HG03457 (cell line): ENCODE results near the gene ORMDL2.
A peak's percentile ranks its signal among the peaks of the same experiment; 100 is the strongest.
"Not testable (repeated sequence)": the region's sequence is repeated elsewhere in the genome, so short reads cannot be mapped to it uniquely, and the experiment has no call there.

ENCODE experiments used
- ATAC-seq: cut with Tn5 transposase; IDR thresholded peaks from one replicate; pipeline ENCODE4 v1.9.1; 2021; ENCODE audit warnings: moderate number of reproducible peaks; ENCODE audit not compliant: unreplicated experiment

Gene ORMDL2

DNA sequence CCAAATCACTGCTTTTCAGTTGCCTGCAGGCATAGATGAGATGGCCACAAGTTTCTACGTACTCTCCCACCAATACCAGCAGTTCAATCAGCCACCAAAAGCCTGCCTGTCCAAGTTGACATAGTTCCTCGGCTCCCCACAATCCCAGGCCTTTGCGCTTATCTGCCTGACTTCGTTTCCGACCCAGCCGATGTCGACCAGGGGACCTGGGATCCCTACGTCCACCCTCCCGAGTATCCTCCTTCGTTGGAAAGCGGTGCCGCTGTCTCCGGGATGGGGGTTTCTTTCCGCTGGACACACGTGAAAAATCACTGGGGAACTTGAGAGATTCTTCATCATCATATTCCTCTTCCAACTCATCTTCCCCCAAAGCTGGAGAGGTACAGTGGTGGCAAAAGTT lies 10.0 kb downstream of the ORMDL2 start:
- no peak for ATAC-seq

DNA sequence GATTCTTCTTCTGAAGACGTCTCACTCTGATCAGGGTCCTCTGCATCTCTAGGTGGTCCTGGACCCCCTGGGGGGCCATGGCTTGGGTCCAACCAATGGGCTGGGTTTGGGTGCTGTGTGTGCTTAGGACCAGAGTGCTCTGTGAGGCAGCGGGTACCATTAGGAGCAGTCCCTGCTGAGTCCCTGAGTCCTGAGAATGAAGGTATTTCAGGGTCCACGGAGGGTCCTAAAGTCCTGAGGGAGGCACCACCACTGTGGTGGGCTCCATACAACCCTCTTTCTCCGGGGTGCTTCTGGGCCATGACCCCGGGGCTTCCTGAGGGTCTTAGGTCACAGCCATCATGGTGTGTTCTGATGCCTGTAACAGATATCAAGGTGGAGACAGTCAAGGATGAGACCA lies 10.5 kb downstream of the ORMDL2 start:
- ATAC-seq, result no peak

DNA sequence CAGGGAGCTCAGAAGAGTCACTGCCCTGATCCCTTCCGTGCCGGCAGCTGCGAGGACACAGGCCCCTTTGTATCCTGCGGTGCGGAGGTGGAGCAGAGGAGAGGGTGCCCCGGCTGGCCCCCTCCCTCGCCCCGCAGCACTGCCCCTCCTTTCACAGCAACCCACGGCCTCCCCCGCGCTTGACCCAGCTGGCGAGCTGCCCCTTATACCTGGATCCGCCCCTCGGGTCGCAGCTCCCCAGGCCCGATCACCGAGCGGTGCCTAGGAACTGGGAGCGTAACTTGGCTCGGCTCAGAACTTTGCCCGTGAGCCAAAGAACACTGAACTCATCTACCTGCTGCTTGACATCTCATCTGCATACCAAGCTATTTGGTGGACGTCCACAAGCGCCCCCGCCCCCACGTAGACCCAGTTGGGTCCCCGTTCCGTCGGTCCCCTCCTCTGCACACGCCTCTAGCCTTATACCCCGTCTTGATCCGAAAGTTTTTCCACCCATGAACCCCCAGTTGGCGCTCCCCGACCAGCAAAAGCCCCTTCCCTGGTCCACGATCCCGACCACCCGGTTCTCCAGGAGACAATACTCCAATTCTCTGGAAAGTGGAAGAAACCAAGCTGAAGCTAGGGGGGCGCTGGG lies 12.2 kb downstream of the ORMDL2 start:
- peak; percentile 7 for ATAC-seq

DNA sequence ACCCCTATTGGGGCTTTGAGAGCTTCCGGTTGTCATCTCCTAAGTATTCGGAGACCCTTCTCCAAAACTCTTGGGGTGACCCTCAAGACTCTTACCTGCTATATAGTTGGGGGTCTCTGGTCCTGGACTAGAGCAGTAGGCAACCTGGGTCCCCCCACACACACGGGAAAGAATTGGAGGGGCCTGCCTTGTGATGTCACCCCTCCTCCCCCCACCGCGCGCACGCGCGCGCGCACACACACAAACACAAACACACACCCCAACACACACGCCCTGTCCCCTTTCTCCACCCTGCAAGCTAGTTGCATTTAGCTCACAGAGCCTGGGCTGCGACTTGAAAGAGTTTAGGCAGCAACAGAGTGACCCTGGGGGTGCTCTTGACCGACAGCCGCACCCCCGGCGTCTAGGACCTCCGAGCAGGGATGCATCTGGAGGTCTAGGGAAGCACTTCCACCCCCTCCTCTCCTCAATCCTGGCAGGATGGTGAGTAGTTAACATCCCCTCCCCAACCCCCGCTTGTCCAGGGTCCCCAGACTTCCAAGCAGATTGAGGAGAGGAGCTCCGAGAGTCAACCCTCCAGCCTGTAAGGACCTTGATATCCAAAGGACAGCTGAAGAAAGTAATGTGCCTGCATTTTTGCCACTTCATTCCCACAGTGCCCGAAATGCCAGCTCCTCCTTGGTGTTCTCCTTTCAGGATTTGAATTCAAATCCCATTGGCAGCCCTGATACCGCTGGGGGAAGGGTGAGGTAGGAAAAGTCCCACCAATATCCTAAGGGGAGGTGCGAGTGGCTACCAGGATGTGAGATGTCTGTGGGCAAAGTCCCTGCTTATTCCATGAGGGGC lies 13.0 kb downstream of the ORMDL2 start:
- ATAC-seq, result no peak

DNA sequence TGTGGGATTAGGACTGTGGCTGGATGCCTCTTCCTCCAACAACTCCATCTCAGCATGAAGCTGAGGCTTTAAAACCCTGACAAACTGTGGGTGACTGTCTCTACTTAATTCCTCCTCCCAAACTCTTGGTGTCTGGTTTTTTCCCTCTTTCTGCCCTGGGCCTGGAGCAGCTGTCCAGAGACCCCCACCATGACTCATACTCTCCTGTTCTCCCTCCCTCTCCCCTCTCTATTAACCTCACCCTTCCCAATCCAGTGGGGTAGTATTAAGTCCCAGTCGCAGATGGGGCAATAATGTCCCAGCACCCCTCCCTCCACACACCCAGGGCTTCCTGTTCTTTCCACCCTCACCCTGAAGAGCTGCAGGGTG lies 13.6 kb downstream of the ORMDL2 start:
- ATAC-seq, result no peak

DNA sequence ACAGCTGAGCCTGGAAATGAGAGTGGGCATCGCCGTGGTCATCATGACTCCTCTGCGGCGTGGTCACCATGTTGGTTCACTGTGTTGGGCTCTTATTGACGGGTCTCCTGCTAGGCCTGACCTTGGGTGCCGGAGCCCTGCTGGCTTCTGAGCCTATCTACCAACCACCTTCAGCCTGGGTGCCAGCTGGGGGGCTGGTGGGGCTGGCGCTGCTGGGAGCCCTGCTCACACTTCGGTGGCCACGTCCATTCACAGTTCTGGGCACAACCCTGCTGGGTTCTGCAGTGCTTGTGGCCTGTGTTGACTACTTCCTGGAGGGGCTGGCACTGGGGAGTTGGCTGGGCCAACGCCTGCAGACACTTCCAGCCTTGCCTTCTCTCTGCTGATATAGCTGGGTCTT lies 15.2 kb downstream of the ORMDL2 start:
- ATAC-seq, result no peak

DNA sequence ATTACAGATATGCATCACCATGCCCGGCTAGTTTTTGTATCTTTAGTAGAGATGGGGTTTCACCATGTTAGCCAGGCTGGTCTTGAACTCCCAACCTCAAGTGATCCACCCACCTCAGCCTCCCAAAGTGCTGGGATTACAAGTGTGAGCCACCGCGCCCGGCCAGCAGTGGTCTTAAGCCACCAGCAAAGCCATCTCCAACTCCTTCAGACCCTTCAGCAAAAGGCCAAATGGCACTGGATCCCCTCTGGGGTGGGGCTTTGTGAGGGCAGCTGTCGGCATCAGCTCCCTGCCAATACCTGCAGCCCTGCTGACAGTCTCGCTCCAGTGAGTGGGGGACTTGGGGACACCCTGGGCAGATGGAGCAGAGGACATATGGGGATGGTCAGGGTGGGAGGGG lies 16.6 kb downstream of the ORMDL2 start:
- not testable (repeated sequence) for ATAC-seq

DNA sequence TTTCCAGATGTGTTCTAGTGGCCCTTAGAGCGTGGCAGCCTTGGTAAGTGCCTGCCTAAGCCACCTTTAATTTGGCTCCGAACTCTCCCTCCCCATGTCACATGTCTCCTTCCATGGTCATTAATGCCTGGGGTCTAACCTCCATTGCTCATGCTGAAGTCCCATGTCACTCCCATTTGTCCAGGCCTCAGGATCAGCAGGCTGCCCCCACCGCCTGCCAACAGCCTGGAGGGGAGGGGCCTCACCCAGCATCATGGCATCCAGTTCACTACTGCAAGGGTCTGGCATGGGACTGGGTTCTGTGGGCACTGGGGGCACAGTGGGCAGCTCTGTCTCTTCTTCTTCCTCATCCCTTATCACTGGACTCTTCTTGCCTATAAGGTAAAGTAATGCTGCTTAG lies 20.5 kb downstream of the ORMDL2 start:
- ATAC-seq, result no peak

DNA sequence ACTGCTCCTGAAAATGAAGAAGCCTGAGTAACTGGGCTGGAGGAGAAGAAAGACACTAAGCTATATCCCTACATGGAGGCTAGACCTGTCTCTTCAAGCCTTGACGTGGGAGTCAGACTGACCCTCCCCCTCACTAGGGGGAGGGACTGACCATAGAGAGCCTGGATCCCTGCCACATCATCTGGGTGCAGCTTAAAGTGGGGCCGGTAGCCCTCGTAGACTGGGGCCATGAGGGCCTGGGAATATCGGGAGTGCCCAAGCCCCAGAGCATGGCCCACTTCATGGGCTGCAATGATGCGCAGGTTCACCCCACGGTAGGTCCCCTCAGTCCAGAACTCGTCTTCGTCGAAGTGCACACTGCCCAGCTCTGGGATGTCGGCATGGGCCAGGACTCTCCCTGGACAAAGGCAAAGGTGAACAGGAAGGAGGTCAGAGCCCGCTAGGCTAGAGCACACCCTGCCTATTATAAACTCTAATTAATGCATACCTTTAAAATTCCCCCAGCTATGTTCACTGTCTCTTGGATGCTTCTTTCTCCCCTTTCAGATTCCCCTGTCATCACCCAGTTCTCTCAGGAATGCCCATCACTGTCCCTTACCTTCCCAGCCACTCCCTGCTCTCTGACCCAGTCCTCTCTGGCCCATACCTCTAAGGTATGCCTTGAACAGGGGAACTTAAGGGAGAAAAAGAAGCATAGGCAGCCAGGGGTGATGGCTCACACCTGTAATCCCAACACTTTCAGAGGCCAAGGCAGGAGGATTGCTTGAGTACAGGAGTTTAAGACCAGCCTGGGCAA lies 21.7 kb downstream of the ORMDL2 start:
- ATAC-seq, result no peak

DNA sequence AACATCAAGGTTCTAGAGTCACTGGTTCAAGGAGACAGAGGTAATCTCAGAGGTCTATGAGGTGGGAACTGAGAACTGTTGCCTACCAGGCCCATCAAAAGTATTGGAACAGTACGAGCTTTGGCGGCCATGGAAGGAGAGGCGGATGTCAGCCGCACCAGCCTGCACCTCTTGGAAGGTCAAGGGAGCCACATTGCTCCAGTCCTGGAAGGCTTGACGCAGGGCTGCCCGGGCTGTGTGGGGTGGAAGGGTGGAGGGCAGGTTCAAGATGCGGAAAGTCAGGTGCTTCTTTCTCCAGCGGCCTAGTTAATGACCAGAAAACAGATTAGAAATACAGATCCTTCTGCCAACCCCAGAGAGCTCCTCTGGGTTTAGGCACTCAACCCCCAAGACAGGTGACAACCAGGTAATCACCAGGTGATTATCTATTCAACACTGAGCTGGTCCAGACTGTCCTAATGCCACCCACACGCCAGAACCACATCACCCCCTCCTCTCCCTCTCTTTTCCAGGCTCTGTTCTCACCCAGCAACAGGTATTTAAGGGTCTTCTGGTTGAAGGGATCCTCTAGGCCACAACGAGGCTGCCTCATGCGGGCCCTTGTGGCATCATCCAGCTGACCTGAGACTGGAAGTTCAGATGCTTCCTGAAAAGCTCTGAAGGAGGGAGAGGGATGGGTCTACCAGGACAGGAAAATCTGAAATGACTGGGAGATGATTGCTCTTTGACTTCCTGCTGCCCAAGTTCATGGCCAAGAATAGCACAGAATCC lies 22.9 kb downstream of the ORMDL2 start:
- ATAC-seq, result no peak

DNA sequence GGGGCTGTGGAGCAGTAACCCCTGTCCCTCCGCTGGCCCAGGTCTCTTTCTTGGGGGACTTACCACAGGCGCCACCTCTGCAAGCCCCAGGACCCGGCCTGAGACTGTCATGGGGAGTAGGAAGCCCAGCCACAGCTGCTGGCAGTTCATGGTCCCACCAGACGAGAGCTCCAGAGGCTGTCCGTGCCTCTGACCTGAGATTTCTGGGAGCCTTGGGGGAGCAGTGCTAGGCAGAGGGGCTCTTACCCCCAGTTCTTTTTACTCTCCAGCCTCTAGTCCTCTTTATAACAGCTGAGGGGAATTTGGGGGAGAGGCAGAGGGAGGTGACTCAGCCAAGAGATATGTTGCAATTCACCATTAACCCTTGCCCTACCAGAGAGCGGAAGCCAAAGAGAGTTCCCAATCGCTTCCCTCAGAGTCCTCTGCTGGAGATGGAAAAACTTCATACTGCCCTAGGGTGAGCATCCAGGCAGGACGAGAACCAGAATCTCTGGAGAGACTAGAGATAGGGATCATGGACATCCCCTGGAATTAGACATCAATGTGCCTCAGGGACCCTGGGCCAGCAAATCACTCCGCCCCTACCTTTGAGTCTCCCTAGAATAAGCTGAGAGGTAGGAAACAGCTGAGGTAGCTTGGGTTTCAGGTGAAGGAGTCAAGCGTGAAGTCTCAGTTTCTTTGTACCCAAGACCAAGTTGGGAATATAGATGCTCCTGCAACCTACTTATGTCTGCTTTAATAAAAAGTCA lies 25.0 kb downstream of the ORMDL2 start, which contains the start of gene MMP19:
TSS of gene MMP19 (minus strand) at position 256 of the 749 bp plus-strand sequence. CDS start at position 150, 106 bp downstream.
- ATAC-seq, result no peak

DNA sequence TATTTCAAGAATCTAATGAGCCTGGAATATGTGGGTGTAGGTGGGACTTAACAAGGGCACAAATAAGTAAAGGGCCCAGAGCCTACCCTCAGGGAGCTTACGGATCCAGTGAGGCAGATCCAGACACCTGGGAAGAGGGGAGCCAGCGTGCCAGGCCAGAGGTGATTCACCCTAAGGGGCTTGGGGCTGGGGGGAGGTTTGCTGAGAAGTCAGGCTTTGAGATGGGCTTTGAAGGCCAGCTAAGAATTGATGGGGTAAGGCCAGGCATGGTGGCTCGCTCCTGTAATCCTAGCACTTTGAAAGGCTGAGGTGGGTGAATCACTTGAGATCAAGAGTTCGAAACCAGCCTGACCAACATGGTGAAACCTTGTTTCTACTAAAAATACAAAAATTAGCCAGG lies 25.6 kb downstream of the ORMDL2 start:
- no peak for ATAC-seq

DNA sequence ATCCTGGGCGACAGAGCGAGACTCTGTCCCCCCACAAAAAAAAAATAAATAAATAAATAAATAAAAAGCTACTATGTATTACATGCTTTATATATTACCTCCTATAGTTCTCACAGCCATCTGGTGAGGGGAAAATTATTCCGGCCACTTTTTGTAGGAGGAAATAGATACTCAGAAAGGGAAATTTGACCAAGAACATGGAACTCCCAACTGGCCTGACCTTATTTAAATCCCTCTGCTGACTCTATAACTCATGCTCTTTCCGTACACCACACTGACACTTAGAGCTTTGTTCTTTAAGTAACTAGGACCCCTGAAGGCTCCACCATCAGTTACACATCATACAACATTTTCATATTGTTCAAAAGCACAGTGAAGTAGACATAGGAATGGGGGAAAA lies 27.1 kb downstream of the ORMDL2 start:
- no peak for ATAC-seq

DNA sequence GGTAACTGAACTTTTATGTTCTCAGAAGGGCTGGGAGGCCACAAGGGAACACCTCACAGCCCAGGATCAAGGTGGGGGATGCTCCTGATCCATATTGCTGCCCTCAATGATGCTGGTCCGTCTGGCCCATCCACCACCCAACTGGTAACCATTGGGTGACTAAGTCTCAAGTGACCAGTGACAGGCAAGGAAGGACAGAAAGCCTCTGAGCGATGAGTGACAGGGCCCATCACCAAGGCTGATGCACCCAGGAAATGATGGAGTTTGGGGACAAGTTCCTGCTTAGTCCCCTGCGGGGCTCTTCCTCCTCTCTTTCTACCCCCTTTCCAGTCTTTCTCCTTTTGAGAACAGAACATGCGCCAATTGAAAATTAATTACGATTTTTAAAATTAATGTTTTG lies 27.5 kb downstream of the ORMDL2 start:
- no peak for ATAC-seq

DNA sequence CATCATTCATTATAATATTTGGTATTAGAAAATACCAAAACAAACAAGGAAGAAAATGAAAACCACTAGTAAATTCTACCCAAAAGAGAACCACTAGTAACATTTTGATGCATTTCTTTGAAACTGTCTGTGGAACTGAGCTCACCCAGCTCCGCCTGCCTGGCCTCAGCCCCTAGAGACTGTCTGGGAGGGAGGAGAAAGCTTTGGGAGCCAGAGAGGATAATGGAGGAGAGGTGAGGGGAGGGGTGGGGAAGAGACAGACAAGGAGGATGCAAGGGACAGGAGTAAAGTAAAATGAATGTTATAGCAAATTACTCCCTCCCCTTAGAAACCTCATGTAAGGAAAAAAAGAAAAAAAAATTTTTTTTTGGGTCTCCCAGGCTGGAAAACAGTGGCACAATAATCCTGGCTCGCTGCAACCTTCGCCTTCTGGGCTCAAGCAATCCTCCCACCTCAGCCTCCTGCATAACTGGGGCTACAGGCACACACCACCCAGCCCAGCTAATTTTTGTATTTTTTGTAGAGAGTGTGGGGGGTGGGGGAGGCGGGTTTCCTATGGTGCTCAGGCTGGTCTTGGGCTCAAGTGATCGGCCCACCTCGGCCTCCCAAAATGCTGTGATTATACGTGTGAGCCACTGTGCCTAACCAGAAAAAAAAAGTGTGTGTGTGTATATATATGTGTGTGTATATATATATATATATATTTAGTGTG lies 28.1 kb downstream of the ORMDL2 start:
- ATAC-seq, result no peak

DNA sequence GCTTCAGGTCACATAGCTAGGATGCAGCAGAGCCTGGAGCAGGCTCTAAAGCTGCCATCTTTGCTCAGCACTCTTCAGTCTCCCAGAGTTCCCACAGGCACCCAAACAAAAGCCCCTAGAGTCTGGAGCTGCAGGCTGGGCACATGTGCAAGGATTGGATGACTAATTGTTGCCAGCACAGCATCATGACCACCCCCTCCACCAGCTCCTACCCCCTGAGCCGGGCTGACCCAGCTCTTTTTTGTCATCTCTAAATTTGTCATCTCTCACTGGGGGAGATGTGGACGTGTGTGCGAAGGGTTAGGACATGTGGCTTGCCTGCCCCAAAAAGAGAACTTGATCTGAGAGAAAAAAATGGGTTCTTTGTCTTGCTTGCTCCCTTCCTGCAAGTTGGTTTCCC lies 29.2 kb downstream of the ORMDL2 start:
- no peak for ATAC-seq

DNA sequence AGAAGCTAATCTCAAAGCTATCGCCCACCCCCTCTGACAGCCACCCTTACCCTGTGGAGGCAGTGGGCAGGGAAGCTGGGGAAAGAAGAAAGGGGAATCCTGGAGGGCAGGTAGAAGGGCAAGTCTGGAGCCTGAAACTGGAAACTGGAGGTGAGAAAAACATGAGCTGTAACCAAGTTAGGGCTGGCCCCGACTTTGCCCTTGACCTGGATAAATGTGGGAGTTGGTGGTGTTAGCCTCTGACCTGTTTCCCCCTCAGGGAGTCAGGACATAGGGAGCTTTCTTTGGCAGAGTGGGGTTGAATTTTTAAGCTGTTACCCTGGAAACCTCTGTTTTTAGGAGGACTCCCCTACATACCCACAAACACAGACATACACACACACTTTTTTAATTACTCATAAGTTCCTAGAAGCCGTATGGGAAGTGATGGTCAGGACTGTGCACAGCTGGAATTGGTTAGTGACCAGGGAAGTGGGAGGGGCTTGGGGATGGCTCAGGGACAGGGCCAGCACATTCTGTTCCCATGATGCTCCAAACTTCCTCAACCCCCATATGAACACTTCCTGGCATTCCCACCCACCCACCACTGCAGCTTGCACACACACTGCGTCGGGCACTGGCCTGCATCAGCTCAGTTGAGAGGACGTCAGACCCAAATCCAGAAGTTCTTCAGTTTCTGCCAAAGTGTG lies 29.9 kb downstream of the ORMDL2 start:
- no peak for ATAC-seq

DNA sequence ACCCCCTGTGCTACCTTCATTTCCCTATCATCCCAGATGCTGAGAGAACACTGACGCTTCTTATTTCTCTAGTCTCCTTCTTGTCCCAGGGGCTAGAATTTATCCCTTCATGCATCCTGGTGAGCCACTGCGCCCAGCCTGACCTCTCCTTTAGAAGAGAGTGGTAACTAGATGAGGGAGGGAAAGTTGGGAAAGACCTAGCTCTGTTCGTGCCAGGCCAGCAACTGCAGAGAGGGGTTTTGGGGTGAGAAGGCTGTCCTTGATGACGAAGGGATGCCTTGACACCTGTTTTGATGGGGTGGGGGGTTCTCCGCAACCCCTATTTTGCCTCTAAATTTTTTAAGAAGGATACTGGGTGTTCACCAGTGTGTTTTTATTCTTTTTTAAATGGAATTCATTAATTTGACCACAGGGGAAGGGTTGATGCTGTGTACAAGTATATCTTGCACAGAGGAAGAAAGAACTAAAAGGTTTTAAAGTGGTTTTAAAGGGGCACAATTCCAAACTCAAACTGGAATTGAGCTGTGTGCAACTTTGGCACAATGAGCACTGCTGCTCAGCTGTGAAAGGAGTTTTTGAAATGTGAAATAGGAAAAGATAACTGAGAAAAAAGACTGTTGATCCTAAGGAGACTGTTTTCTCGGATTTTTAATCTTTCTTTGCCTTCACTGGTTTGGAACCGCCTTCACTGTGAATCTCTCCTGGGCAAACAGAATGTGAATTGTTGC lies 31.9 kb downstream of the ORMDL2 start:
- ATAC-seq, result no peak
